ENCODE measurements around the gene WASL. TPM values are rescaled to one million over a fixed set of nuclear protein-coding genes. Genes with fewer than 3 reads are reported as not detected.

WASL gene
- 12.9 and 17.6 TPM in 2 replicates for total RNA-seq

GRCh38 chr7:123748734-123749536, at the start of gene WASL:
WASL (minus strand) TSS chr7:123749003; CDS start chr7:123748734, 269 bp downstream.

GRCh38 chr7:123655614-123656013, 93.2 kb downstream of the WASL start, which contains the start of gene LMOD2:
LMOD2 (plus strand) TSS chr7:123655866; CDS start chr7:123655964, 98 bp downstream.

Other genes starting within 250 kb of the WASL start
- under 0.01 and 0.94 TPM in 2 replicates for gene IQUB, start 214.4 kb downstream of the WASL start, total RNA-seq
- gene NDUFA5, start 191.2 kb downstream of the WASL start, total RNA-seq = 25.8 and 30.2 TPM in 2 replicates
- gene ASB15, start 147.2 kb downstream of the WASL start, total RNA-seq = not detected in 2 replicates
- gene LMOD2, start 93.1 kb downstream of the WASL start, total RNA-seq = under 0.01 TPM in 1 of 2 replicates, not detected in the other
- not detected in 2 replicates for gene HYAL4, start 96.2 kb upstream of the WASL start, total RNA-seq
- gene SPAM1, start 176.2 kb upstream of the WASL start, total RNA-seq = not detected in 2 replicates